ENCODE measurements around the gene MYRFL.

DNA sequence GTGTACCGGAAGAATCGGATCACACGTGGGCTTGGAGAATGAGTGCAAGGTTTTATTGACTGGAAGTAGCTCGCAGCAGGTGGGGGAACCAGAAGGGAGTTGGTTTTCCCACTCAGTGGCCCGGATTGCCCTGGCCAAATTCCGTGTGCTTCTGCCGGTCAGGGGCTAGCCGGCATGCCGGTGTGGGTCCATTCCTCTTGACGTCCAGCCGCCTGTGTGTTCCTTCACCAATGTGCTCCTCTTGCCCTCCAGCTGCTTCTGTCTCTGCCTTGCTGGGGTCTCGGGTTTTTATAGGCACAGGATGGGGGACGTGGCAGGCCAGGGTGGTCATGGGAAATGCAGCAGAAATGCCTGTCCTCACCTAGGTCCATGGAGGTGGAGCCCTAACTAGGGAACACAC, 11.0 kb downstream of the MYRFL start:
- TF ChIP-seq RARB (CRISPR knock-in tag; IDR thresholded peaks at IDR 0.05) = no peak
- TF ChIP-seq SNAI2 (CRISPR knock-in tag; IDR thresholded peaks at IDR 0.05) = no peak
- TF ChIP-seq, protein P1, sequence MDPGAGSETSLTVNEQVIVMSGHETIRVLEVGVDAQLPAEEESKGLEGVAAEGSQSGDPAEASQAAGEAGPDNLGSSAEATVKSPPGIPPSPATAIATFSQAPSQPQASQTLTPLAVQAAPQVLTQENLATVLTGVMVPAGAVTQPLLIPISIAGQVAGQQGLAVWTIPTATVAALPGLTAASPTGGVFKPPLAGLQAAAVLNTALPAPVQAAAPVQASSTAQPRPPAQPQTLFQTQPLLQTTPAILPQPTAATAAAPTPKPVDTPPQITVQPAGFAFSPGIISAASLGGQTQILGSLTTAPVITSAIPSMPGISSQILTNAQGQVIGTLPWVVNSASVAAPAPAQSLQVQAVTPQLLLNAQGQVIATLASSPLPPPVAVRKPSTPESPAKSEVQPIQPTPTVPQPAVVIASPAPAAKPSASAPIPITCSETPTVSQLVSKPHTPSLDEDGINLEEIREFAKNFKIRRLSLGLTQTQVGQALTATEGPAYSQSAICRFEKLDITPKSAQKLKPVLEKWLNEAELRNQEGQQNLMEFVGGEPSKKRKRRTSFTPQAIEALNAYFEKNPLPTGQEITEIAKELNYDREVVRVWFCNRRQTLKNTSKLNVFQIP (CRISPR knock-in tag; IDR thresholded peaks at IDR 0.05; ENCODE audit: borderline replicate concordance, low read depth) = no peak
- no peak for TF ChIP-seq ZFP3 (CRISPR knock-in tag; IDR thresholded peaks at IDR 0.05)
- TF ChIP-seq ISL1 (CRISPR knock-in tag; IDR thresholded peaks at IDR 0.05) = no peak
- TF ChIP-seq CSDC2 (CRISPR knock-in tag; IDR thresholded peaks at IDR 0.05) = no peak
- TF ChIP-seq GLIS3 (CRISPR knock-in tag; IDR thresholded peaks at IDR 0.05) = no peak
- TF ChIP-seq ZNF70 (CRISPR knock-in tag; IDR thresholded peaks at IDR 0.05) = no peak
- no peak for TF ChIP-seq ZC3H10 (CRISPR knock-in tag; IDR thresholded peaks at IDR 0.05)
- no peak for TF ChIP-seq ESRRG (CRISPR knock-in tag; IDR thresholded peaks at IDR 0.05)
- TF ChIP-seq, protein P2, sequence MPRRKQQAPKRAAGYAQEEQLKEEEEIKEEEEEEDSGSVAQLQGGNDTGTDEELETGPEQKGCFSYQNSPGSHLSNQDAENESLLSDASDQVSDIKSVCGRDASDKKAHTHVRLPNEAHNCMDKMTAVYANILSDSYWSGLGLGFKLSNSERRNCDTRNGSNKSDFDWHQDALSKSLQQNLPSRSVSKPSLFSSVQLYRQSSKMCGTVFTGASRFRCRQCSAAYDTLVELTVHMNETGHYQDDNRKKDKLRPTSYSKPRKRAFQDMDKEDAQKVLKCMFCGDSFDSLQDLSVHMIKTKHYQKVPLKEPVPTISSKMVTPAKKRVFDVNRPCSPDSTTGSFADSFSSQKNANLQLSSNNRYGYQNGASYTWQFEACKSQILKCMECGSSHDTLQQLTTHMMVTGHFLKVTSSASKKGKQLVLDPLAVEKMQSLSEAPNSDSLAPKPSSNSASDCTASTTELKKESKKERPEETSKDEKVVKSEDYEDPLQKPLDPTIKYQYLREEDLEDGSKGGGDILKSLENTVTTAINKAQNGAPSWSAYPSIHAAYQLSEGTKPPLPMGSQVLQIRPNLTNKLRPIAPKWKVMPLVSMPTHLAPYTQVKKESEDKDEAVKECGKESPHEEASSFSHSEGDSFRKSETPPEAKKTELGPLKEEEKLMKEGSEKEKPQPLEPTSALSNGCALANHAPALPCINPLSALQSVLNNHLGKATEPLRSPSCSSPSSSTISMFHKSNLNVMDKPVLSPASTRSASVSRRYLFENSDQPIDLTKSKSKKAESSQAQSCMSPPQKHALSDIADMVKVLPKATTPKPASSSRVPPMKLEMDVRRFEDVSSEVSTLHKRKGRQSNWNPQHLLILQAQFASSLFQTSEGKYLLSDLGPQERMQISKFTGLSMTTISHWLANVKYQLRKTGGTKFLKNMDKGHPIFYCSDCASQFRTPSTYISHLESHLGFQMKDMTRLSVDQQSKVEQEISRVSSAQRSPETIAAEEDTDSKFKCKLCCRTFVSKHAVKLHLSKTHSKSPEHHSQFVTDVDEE (CRISPR knock-in tag; IDR thresholded peaks at IDR 0.05) = no peak
